GM12878 (cell line): ENCODE measurements around the gene TNFRSF9. TPM values are rescaled to one million over a fixed set of nuclear protein-coding genes. Genes with fewer than 3 reads are reported as not detected.

Experiments used
- ATAC-seq: fragments of 200-7000 bp; cut with Tn5 transposase; 3 replicates; pipeline ENCODE4 v1.9.1; 2020; ENCODE audit warnings: mild to moderate bottlenecking, moderate library complexity
- BruUV-seq: library from RNA; stranded (reverse); fragments of 400-500 nt; replicated peaks from 2 replicates; lab custom pipeline; 2021; lab: Mats Ljungman, UMichigan
- CTCF ChIA-PET: fragments of 300-600 bp; sonication (Branson Sonifier 250); formaldehyde crosslinking; extraction: SDS; loops from one replicate; lab custom pipeline; 2021; ENCODE audit warnings: inconsistent platforms; lab: Yijun Ruan, JAX
- POLR2A ChIA-PET: fragments of 350-600 bp; formaldehyde crosslinking; extraction: SDS; loops from one replicate; lab custom pipeline; 2021; ENCODE audit warnings: inconsistent platforms; lab: Charles Lee
- RAD21 ChIA-PET: fragments of 300-600 bp; sonication (Branson Sonifier 250); formaldehyde crosslinking; loops from one replicate; lab custom pipeline; 2023; ENCODE audit warnings: antibody characterized with exemption; ENCODE audit not compliant: unreplicated experiment; lab: Charles Lee
- SMC1A ChIA-PET: fragments of 300-600 bp; sonication (Branson Sonifier 250); formaldehyde crosslinking; loops from one replicate; lab custom pipeline; 2023; ENCODE audit not compliant: unreplicated experiment, uncharacterized antibody; lab: Charles Lee
- DNase-seq: peaks from one replicate; pipeline ENCODE4 v3.0.0-alpha.2; 2011; ENCODE audit warnings: low read depth, low spot score
- FAIRE-seq: peaks from 3 replicates; lab custom pipeline; 2011; peaks lifted over from hg19 to GRCh38; lab: Jason Lieb, UNC
- H2AFZ ChIP-seq: 2 replicates; pipeline ENCODE4 v1.6.0; 2011; ENCODE audit warnings: low read depth, low read length, control low read depth; ENCODE audit not compliant: control insufficient read depth
- H3K27ac ChIP-seq: 2 replicates; pipeline ENCODE4 v1.5.1; 2011; ENCODE audit warnings: control low read depth; ENCODE audit not compliant: control insufficient read depth, insufficient read depth
- H3K27me3 ChIP-seq, 2 experiments: replicated peaks in 1 of 2; 2 replicates each; pipeline versions ENCODE4 v1.6.0 to v1.6.1; 2011; ENCODE audit warnings: low read length in 1 of 2; ENCODE audit not compliant: control insufficient read depth in 2 of 2, insufficient read depth in 2 of 2
- H3K36me3 ChIP-seq, 2 experiments: 2 replicates each; pipeline ENCODE4 v1.5.1; 2011; ENCODE audit warnings: low read length in 1 of 2; ENCODE audit not compliant: control insufficient read depth in 2 of 2, insufficient read depth in 2 of 2
- H3K4me1 ChIP-seq: 2 replicates; pipeline ENCODE4 v1.6.1; 2011; ENCODE audit warnings: mild to moderate bottlenecking, low read length, moderate library complexity, mixed read lengths; ENCODE audit not compliant: control insufficient read depth, insufficient read depth
- H3K4me2 ChIP-seq: 2 replicates; pipeline ENCODE4 v1.6.0; 2011; ENCODE audit warnings: control low read depth; ENCODE audit not compliant: control insufficient read depth, insufficient read depth
- H3K4me3 ChIP-seq: fragments of 200-600 bp; sonication (generic); 2 replicates; pipeline ENCODE4 v1.5.1; 2016
- H3K79me2 ChIP-seq: 2 replicates; pipeline ENCODE4 v1.6.0; 2011; ENCODE audit warnings: low read length; ENCODE audit not compliant: control insufficient read depth, insufficient read depth
- H3K9ac ChIP-seq: 2 replicates; pipeline ENCODE4 v1.8.0; 2011; ENCODE audit warnings: low read length, control low read depth, mixed read lengths; ENCODE audit not compliant: control insufficient read depth, insufficient read depth
- H3K9me3 ChIP-seq: replicated peaks from 3 replicates; pipeline ENCODE4 v1.5.1; 2011; ENCODE audit warnings: mild to moderate bottlenecking, low read length; ENCODE audit not compliant: control insufficient read depth, insufficient read depth
- H4K20me1 ChIP-seq: 2 replicates; pipeline ENCODE4 v1.6.0; 2011; ENCODE audit not compliant: control insufficient read depth, insufficient read depth
- CBFB ChIP-seq: IDR thresholded peaks from 2 replicates; pipeline ENCODE4 v1.6.1; 2016; ENCODE audit warnings: antibody characterized with exemption, low read depth
- FOXK2 ChIP-seq: fragments of 450-650 bp; IDR thresholded peaks from 2 replicates; pipeline ENCODE4 v1.6.1; 2017; ENCODE audit warnings: mild to moderate bottlenecking, moderate library complexity
- GABPA ChIP-seq: IDR thresholded peaks from 2 replicates; pipeline ENCODE4 v1.6.1; 2014; ENCODE audit warnings: antibody characterized with exemption, low read depth, mild to moderate bottlenecking, inconsistent platforms
- HDAC6 ChIP-seq: fragments of 200-600 bp; sonication (generic); IDR thresholded peaks from one replicate; pipeline ENCODE4 v1.8.0; 2017; ENCODE audit warnings: antibody characterized with exemption; ENCODE audit not compliant: unreplicated experiment
- IRF5 ChIP-seq: fragments of 450-650 bp; IDR thresholded peaks from 2 replicates; pipeline ENCODE4 v1.6.1; 2017; ENCODE audit warnings: borderline replicate concordance
- KAT2A ChIP-seq: conservative IDR thresholded peaks from 2 replicates; pipeline ENCODE4 v1.6.1; 2011; ENCODE audit warnings: low read depth, low read length; ENCODE audit not compliant: control insufficient read depth
- KDM1A ChIP-seq: fragments of 200-600 bp; sonication (generic); IDR thresholded peaks from 2 replicates; pipeline ENCODE4 v1.6.1; 2016; ENCODE audit warnings: borderline replicate concordance
- MYC ChIP-seq: IDR thresholded peaks from 2 replicates; pipeline ENCODE4 v1.6.1; 2011; ENCODE audit warnings: mild to moderate bottlenecking, low read length, moderate library complexity, inconsistent platforms; ENCODE audit not compliant: insufficient read depth, insufficient replicate concordance, insufficient read length, severe bottlenecking
- RELA ChIP-seq: fragments of 450-650 bp; IDR thresholded peaks from 2 replicates; pipeline ENCODE4 v1.8.0; 2014; ENCODE audit warnings: borderline replicate concordance; ENCODE audit not compliant: partially characterized antibody
- RUNX3 ChIP-seq: IDR thresholded peaks from 2 replicates; pipeline ENCODE4 v1.6.1; 2012; ENCODE audit warnings: low read length, inconsistent platforms
- SMAD1 ChIP-seq: fragments of 450-650 bp; IDR thresholded peaks from 2 replicates; pipeline ENCODE4 v1.6.1; 2018; ENCODE audit warnings: mild to moderate bottlenecking, low read depth; ENCODE audit not compliant: partially characterized antibody
- SMAD5 ChIP-seq: IDR thresholded peaks from 2 replicates; pipeline ENCODE4 v1.6.1; 2016; ENCODE audit warnings: antibody characterized with exemption, low read depth
- SUPT20H ChIP-seq: IDR thresholded peaks from 2 replicates; pipeline ENCODE4 v1.6.1; 2011; ENCODE audit warnings: low read depth, mild to moderate bottlenecking, low read length, moderate library complexity, borderline replicate concordance; ENCODE audit not compliant: control insufficient read depth
- ZBED1 ChIP-seq: IDR thresholded peaks from 2 replicates; pipeline ENCODE4 v1.6.1; 2016; ENCODE audit warnings: borderline replicate concordance
- WGBS: methylation state at CpG from one replicate; pipeline ENCODE4 v1.1.6; 2016; ENCODE audit warnings: low lambda C conversion rate; ENCODE audit not compliant: insufficient replicate concordance, insufficient coverage; ENCODE audit errors: missing lambda C conversion rate; 5-methylcytosine and 5-hydroxymethylcytosine counted together
- in situ Hi-C: fragments of 300-500 bp; cut with MboI; formaldehyde crosslinking; loops from 9 replicates; pipeline ENCODE4 v1.14.3; 2018; ENCODE audit warnings: mixed read lengths
- intact Hi-C: fragments of 100-400 bp; cut with micrococcal nuclease; formaldehyde crosslinking; loops from one replicate; pipeline ENCODE4 v1.14.2; 2022; ENCODE audit not compliant: unreplicated experiment
- polyA plus RNA-seq, 11 experiments: library from polyadenylated mRNA; depleted of rRNA in 4 of 11; unstranded in 6 of 11; stranded (reverse) in 5 of 11; fragments of >200 nt; fragmentation: Nextera tagmentation in 4 of 11; fragmentation: Illumina TruSeq in 1 of 11; extraction: Ambion mirVana in 4 of 11; extraction: Trizol in 1 of 11; gene quantifications; 1 replicate in 1 of 11; 2 replicates in 10 of 11; pipeline versions ENCODE4 v1.2.1 to v1.2.3, GENCODE V29; 2011 to 2016; ENCODE audit warnings: inconsistent platforms in 2 of 11, missing spikeins in 2 of 11, low read depth in 1 of 11
- total RNA-seq, 4 experiments: library from RNA; depleted of rRNA in 3 of 4; stranded (reverse); fragments of >200 nt in 3 of 4; fragmentation: Illumina TruSeq in 1 of 4; extraction: Trizol in 1 of 4; gene quantifications; 2 replicates each; pipeline versions ENCODE4 v1.2.1 to v1.2.3, GENCODE V29; 2013 to 2021
- TF ChIP-seq, protein P1 (sequence below): IDR thresholded peaks from 2 replicates; pipeline ENCODE4 v1.6.1; 2011; ENCODE audit warnings: low read depth, mild to moderate bottlenecking, low read length, moderate library complexity, borderline replicate concordance; ENCODE audit errors: extremely low read depth

Gene TNFRSF9
- total and polyA plus RNA-seq, 10 of the 15 experiments (the other 5 are each of a cell fraction or from before 2014, with no cell fraction given), result 2.0 to 25.6 (median 5.8) TPM

DNA sequence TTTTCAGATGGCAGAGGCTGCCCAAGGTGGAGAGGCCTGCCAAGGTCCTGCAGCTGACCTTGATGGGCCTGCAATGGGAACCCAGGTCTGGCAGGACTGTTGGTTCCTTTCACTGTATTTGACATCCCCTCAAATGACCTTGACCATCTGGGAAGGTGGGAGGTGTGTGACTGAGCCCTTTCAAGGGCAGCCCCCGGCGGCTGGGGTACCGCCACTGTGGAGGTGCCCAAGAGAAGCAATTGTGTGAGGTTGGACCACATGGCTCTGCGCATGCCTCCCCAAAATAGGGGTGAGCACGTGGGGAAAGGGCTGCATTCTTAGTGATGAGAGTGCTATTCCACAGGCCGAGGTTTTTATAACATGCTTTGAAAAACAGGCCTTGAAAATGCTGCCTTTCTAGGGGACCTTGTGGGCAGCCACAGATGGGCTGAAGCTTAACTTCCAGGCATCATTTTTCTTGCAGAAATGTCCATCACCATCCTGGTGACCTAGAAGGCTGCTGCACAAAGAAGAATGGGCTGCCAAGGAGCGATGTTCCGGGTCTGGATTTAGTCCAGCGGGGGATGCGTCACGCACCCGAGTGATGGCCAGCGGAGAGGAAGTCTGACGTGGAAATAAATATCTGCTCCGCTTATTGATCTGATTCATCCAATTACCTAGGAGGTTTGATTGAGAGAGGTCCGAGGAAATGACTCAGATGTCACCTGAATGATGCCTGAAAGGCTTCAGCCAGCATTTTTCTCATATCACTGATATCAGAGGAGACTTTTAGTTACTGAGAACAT is 71.3 kb downstream of the TNFRSF9 start:
- Histone ChIP-seq H3K9ac (no peak overlapping the region), H3K27ac (no peak overlapping the region), H3K79me2 (no peaks in the 10 kb centered on the region), H3K27me3 (no peaks in the 10 kb centered on the region; a peak in 1 of 4 replicates), H3K36me3 (no peaks in the 10 kb centered on the region), H3K4me2 (no peak overlapping the region), H4K20me1 (no peaks in the 10 kb centered on the region), H3K9me3 (no peaks in the 10 kb centered on the region), H3K4me3 (no peak overlapping the region), H3K4me1 (no peaks in the 10 kb centered on the region), H2AFZ (no peak overlapping the region)
- no peak for TF ChIP-seq KDM1A
- POLR2A ChIA-PET, result interaction anchor here (0.5 kb wide), 2 partner anchors 28 to 1072 kb away, joined by 3 to 4 read pairs; no protein-coding TSS in a partner anchor
- BruUV-seq, result no TSS peak
- intact Hi-C loops (no loop called here), in situ Hi-C loops (no loop called here)
- SMC1A ChIA-PET, result no interaction called here
- DNase-seq (no peak), ATAC-seq (no peak), FAIRE-seq (no peak)
- WGBS, result 57% methylated on average over 16 of the region's 16 CpGs
- RAD21 ChIA-PET, result no interaction called here
- CTCF ChIA-PET, result no interaction called here

- intact Hi-C loops, result no loop called here
- ChIA-PET CTCF (no interaction called here), POLR2A (no interaction called here), SMC1A (no interaction called here), RAD21 (no interaction called here)
- TF ChIP-seq, protein P1, sequence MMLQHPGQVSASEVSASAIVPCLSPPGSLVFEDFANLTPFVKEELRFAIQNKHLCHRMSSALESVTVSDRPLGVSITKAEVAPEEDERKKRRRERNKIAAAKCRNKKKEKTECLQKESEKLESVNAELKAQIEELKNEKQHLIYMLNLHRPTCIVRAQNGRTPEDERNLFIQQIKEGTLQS, result no peak
- TF ChIP-seq CBFB (no peak), HDAC6 (no peak), SMAD5 (no peak), RELA (no peak), KAT2A (no peak), SMAD1 (no peak), GABPA (no peak), MYC (no peak), IRF5 (no peak), ZBED1 (no peak), RUNX3 (no peak), SUPT20H (no peak), FOXK2 (no peak)
- BruUV-seq, result no TSS peak
- H3K4me1 ChIP-seq, result no peaks in the 10 kb centered on the region
- no peak overlapping the region for H3K4me3 ChIP-seq
- no peaks in the 10 kb centered on the region for H4K20me1 ChIP-seq
- 52% methylated on average over 10 of the region's 10 CpGs for WGBS
- H3K4me2 ChIP-seq, result no peak overlapping the region
- ATAC-seq, result no peak
- DNase-seq, result no peak
- FAIRE-seq, result no peak
- H3K36me3 ChIP-seq, result no peaks in the 10 kb centered on the region
- no peaks in the 10 kb centered on the region for H3K79me2 ChIP-seq
- in situ Hi-C loops, result no loop called here
- no peak overlapping the region for H3K9ac ChIP-seq
- H3K9me3 ChIP-seq, result no peaks in the 10 kb centered on the region
- no peaks in the 10 kb centered on the region; a peak in 1 of 4 replicates for H3K27me3 ChIP-seq
- no peak overlapping the region for H2AFZ ChIP-seq
- no peak overlapping the region for H3K27ac ChIP-seq
Measured at GRCh38 chr1:7868070-7868780, 72.4 kb downstream of the TNFRSF9 start.
